ENCODE results near the gene PMM2.
"Not testable (repeated sequence)": the region's sequence is repeated elsewhere in the genome, so short reads cannot be mapped to it uniquely, and the experiment has no call there.

The PMM2 gene

GRCh38 chr16:8822403-8822802 is 24.8 kb downstream of the PMM2 start:
- DNase-seq: no peak

DNA sequence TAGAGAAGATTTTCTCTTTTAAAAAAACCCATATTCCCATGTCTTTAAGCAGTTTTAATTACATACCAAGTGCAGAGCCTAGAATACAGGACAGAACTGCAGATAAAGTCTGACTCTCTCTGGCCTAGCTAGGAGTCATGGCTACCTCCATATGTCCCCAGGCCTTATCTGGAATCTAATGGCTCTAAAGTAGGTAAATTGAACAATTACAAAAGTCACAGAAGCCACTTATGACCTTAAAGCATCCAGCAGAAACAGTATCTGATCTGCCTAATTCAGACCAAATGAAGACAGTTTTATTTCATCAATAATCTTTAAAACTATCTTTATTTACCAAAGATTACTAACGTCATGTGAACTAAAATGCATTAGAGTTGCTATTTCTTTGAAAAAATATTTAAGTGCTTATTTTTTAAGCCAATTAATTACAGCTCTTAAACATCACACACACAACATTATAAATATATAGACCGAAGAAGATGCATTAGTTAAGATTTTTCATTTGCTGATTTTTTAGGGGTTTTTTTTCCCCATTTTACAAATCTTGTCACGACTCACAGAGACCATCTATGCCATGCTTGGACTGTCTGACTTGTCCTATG is 28.7 kb downstream of the PMM2 start:
- no peak for DNase-seq

- DNase-seq: no peak
Measured at GRCh38 chr16:8828541-8829165, 31.0 kb downstream of the PMM2 start.

GRCh38 chr16:8831450-8831849 is 33.8 kb downstream of the PMM2 start:
- DNase-seq: no peak

DNA sequence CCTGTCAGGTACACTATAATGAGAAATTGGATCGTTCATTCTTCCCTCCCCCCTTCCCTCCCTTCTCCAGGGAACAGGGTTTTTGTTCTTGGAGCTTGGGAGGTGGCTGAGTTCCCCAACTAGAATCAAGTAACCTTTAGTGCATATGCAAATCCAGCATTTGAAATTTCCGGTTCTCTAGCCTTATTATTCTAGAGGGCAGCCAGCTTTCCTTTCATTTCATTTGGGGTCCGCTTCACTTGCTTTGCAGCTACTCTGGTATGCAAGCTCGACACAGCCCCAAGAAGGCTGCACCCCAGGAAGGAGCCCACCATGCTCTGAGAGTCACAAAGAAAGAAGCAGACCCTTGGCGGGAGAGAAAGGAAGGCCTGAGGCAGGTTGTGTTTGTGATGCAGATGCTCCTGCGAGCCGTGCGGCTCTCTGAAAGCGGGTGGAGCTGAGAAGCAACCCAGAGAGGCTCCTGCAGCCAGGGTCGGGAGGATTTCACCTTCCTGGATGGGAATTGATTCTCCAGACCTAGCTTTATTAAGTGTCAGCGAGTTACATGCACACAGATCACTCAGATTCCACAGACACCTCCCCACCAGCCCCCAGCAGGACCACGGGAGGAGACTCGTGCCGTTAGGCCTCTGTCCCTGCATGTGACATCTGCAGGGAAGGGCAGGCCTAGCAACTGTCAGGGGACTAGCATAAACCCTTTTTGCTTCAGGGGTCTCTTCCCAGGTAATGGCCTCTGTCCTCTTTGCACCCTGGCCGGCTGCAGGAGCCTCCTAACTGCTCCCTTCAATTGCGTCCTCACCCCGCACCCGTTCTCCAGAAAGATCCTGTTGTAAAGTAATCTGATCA is 34.5 kb downstream of the PMM2 start:
- DNase-seq: no peak

DNA sequence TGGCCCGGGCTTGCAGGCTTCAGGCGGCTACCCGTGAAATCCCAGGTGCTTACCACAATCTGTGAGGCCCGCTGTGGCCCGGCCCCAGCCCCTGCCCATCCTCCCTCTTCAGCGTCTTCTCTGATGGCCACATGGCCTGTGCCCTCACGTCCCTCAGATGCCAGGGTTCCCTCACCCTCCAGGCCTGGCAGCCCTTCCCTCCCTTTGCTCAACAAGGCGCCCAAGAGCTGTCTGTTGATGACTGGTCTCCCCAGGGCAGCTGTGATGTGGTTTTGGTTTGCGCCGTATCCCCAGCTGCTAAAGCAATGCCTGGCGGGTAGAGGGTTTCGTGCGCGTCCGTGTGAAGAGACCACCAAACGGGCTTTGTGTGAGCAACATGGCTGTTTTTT is 35.1 kb downstream of the PMM2 start:
- DNase-seq: no peak

GRCh38 chr16:8836797-8837196 is 39.2 kb downstream of the PMM2 start:
- not testable (repeated sequence) for DNase-seq

DNA sequence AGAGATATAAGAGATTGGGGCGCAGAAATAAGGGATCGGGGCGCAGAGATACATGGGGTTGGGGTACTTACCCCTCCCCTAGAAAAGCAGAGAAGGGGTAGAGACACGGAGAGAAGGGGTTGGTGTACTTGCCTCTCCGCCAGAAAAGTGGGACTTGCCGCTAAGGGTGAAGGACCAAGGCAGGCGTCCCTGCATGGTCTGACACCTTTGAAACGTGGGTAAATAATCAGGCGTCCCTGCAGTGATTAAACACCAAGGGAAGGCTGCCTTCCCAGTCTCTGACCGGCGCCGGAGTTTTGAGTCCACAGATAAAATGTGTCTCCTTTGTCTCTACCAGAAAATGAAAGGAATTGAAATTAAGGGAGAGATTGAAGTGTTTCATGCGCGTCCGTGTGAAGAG is 40.0 kb downstream of the PMM2 start:
- DNase-seq: not testable (repeated sequence)

DNA sequence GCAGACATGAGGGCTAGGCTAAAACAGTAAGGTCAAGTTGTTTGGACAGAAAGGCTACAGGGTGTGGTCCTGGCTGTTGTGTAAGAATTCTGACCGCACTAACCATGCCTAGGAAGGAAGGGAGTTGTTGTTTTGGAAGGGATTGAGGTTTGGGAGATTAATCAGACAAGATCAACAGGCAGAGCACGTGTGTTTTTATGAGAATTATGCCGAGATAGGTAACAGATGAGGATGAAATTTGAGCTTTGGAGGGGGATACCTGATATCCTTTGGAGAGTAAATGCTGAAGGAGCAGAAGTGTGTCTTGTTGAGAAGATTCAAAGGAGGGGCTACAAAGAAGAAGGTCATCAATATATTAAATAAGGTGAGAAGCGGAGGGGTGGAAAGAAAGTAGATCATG is 44.4 kb downstream of the PMM2 start:
- not testable (repeated sequence) for DNase-seq

GRCh38 chr16:8843296-8843695 is 45.7 kb downstream of the PMM2 start:
- not testable (repeated sequence) for DNase-seq

DNA sequence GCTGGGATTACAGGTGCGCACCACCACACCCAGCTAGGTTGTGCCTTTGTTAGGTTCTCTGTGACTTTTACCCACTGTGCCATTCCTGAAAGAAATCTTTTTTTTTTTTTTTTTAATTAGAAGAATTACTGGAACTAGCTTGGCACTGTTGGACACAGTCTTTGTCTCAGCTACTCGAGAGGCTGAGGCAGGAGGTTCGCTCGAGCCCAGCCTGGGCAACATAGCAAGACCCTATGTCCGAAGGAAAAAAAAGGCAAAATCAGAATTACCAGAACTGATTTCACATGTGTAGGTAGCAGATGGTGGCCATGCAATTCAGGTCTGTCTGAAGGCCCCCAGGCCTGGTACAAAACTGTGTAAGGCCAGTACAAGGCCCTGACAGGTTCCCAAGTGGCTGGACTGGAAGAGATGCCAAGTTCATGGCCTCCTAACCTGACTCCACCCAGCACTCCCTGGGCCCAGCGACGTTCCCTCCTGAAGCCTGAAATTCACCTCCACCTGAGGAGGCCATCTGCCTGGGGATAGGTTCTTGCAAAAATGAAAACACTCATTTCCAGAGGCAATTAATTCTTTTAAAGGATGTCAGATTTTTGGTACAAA is 48.2 kb downstream of the PMM2 start:
- no peak for DNase-seq

DNA sequence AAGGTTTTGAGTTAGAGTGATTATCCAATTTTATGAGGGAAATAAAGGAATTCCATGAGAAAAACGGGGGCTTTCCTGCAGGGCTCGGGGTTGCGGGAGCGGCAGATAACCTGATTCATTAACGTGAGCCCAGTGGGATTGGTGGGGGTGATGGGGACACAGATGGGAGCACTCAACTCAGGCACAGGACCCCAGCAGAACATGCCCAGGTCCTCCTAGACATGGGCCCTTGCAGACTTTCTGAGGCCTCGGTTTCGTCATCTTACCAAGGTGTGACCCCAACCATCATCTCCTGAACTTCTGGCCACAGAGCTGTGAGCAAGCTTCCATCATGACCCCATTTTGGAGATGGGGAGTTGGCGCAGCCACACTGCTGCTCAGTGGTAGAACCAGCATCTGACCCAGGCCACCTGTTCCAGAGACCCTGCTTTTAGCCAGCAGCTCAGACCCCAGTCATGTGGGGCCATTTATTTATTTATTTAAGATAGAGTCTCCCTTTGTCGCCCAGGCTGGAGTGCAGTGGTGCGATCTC is 48.8 kb downstream of the PMM2 start:
- DNase-seq: no peak

DNA sequence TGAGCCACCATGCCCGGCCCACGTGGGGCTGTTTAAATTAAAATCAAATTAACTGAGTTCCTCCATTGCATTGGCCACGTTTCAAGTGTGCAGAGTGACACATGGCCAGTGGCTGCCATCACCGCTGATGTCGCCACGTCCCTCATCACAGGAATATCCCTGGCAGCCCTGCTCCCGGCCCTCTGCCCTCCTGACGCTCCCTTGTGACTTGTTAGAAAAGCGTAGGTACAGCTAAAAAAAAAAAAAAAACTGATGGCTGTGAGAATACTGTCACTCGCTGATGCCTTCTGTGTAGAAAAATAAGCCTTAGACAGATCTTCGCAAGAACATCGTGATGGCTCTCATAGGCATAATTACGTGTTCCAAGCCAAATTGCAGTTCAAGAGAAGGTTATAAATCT is 49.5 kb downstream of the PMM2 start:
- DNase-seq: no peak

GRCh38 chr16:8847623-8848022 is 50.0 kb downstream of the PMM2 start:
- DNase-seq: no peak

DNA sequence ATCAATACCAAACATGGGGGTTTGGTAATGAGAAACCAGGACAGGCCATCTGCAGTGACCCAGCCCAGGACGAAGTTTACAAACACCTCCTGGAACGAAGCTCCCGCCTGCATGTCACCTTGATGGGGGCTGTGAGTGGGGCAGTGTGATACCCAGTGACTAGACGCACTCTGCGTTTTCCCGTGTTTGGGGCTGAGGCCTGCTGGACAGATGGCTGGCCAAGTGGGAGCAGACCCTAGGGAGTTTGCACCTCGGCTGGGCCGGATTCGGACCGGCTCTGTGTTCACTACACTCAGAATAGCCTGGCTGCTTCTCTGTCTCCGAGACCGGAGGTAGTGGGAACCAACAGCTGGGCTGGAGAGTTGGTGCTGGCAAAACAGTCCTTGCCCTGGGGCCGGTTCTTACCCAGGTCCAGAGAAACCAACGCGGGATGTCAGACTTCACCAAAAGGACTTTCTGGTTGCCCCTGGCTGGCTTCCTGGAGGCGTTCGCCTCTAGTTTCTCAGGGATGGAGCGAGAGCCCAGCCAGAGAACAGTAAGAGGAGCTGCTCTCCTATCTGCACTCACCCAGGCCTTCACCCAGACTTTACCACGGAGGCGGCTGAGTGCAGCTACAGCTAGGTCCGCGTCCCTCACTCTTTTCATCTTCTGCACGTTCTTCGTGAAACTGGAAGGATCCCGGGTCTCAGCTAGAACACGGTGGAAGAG is 50.7 kb downstream of the PMM2 start:
- DNase-seq: no peak

GRCh38 chr16:8848939-8849391 is 51.3 kb downstream of the PMM2 start:
- no peak for DNase-seq

- DNase-seq: no peak
Measured at GRCh38 chr16:8849411-8850011, 51.9 kb downstream of the PMM2 start.

DNA sequence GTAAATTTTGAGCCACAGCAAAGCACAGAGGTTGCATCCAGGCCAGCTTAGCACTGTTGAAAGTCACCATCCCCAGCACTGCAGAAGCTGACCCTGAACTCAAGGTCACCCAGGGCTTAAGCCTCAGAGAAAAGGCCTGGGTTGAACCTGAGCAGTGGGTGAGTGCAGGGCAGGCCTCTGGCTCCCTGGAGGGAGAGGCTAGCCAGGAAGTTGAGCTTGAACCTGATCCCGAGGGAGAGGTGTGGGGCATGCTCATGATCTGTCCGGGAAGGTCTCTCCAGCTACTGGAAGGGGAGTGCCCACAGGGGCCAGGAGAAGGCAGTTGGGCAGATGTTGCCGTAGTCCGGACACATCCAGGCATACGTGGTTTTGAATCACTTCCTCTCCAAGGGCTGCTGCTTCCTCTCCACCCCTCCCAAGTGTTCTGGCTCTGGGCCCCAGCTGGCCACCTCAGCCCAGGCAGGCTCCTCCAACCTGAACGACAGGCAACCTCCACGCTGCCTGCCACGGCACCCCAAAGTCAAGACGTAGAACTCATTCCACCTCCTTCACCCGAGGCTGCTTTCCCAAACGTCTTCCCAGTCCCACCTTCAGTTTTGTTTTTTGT is 52.7 kb downstream of the PMM2 start:
- DNase-seq: no peak

DNA sequence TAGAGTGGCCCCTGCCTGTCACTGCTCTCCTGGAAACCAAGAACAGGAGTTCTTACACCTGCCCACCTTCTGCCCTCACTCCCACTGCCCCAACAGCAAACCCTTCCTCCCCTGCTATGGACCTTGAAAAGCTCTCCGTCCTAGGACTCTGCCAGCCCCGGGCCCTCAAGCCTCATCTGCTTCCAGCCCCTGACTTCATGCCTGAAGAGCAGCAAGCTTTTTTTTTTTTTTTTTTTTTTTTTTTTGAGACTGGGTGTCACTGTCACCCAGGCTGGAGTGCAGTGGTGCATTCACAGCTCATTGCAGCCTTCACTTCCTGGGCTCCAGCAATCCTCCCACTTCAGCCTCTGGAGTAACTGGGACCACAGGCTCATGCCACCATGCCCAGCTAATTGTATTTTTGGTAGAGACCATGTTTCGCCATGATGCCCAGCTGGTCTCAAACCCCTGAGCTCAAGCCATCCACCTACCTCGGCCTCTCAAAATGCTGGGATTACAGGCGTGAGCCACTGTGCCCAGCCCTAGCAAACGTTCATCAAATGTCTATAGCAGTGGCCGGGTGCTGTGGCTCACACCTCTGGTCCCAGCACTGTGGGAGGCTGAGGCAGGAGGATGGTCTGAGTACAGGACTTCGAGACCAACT is 54.2 kb downstream of the PMM2 start:
- DNase-seq: no peak

GRCh38 chr16:8852534-8852933 is 54.9 kb downstream of the PMM2 start:
- DNase-seq: no peak

DNA sequence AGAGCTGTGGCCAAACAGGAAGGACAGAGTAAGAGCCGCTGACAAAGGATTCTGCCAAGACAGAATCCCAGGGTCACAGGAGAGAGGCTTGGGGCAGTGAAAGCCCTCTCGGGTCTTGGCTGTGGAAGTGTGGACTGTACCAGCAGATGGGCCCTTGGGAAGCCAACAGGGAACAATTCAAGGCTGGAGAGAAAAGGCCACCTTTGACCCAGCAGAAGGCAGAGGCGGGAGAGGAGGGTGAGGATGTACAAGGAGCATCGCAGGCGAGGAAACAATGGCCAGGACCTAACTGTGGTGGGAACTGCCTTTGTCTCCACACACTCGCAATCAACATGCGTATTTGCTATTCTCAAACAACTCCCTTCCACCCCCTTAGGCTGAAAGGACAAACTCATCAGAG is 55.5 kb downstream of the PMM2 start:
- no peak for DNase-seq
